ENCODE data around the gene RGS17. TPM values are rescaled to one million over a fixed set of nuclear protein-coding genes. Genes with fewer than 3 reads are reported as not detected.

RGS17 gene
- total and polyA plus RNA-seq, 2 of the 13 experiments (the other 11 are each of a cell fraction or from before 2014, with no cell fraction given): 0.04 TPM; not detected in 1

DNA sequence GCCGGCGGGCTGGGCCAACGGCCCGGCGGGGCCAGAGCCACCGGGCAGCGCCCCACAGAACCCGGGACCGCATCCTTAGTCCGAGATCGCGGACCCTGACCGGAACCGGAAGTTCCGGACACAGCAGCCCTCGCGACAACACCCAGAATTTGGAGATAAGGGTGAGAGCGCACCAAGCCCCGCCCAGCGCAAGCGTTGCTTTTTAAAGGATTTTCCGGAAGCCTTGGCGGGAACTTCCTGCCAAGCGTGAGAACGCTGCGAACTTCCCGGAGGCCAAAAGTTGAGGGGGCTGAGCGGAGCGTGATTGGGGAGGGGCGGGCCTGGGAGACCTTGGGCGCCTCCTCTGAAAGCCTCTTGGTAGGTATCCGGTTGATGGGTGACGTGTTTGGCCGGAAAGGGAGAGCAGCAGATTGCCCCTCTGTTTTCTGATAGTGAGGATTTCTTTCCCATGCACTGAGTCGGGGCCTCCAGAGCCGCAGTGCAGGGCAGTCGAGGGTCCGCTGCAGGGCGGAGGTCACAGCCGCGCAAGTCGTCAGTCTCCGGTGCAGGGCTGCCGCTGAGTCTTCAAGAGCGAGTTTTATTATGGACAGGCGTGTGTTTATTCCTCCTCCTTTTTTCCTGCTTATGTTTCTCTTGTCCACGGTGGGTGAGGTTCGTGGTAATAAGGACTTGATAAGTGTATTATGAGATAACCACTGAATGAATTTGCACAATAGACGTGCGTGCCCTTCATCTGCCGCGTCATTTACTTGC lies 128.3 kb downstream of the RGS17 start, which contains the start of gene MTRF1L (continued):
- TF ChIP-seq RAD21 (CRISPR knock-in tag; IDR thresholded peaks at IDR 0.05) (0 out of 2 replicates have a peak, but pooled peaks have one; percentile 25), ZNF670 (CRISPR knock-in tag; IDR thresholded peaks at IDR 0.05; ENCODE audit: borderline replicate concordance) (no peak; the same call in 1 of the 2 replicates), SIX4 (CRISPR knock-in tag; IDR thresholded peaks at IDR 0.05) (no peak), ZNF766 (CRISPR knock-in tag; IDR thresholded peaks at IDR 0.05; ENCODE audit: borderline replicate concordance) (peak; percentile 42; the same call in 1 of the 2 replicates), KLF15 (CRISPR knock-in tag; IDR thresholded peaks at IDR 0.05; ENCODE audit: borderline replicate concordance) (no peak), MEIS2 (CRISPR knock-in tag; IDR thresholded peaks at IDR 0.05) (peak; percentile 39; the same call in 1 of the 2 replicates), CCDC6 (CRISPR knock-in tag; IDR thresholded peaks at IDR 0.05) (peak; percentile 85; the same call in 1 of the 2 replicates), YY1 (IDR thresholded peaks at IDR 0.05; ENCODE audit: insufficient read depth, insufficient replicate concordance, low read depth, low read length) (no peak), SMAD1 (CRISPR knock-in tag; IDR thresholded peaks at IDR 0.05; ENCODE audit: borderline replicate concordance, low read depth) (peak; percentile 62; the same call in 1 of the 2 replicates), AFF4 (CRISPR knock-in tag; IDR thresholded peaks at IDR 0.05) (no peak), STAT6 (CRISPR knock-in tag; IDR thresholded peaks at IDR 0.05; ENCODE audit: borderline replicate concordance) (no peak; the same call in 1 of the 2 replicates), ZNF615 (CRISPR knock-in tag; IDR thresholded peaks at IDR 0.05; ENCODE audit: borderline replicate concordance) (no peak; the same call in 1 of the 2 replicates), ZNF674 (CRISPR knock-in tag; IDR thresholded peaks at IDR 0.05; ENCODE audit: low read depth) (no peak), ZNF24 (IDR thresholded peaks at IDR 0.05) (no peak), SNAPC2 (CRISPR knock-in tag; IDR thresholded peaks at IDR 0.05) (0 out of 2 replicates have a peak, but pooled peaks have one; percentile 33), ZNF205 (CRISPR knock-in tag; IDR thresholded peaks at IDR 0.05) (no peak), TOPORS (CRISPR knock-in tag; IDR thresholded peaks at IDR 0.05) (peak; percentile 38; the same call in 1 of the 2 replicates), IRF2 (CRISPR knock-in tag; IDR thresholded peaks at IDR 0.05) (peak; percentile 88; the same call in 1 of the 2 replicates)
- TF ChIP-seq, protein P1, sequence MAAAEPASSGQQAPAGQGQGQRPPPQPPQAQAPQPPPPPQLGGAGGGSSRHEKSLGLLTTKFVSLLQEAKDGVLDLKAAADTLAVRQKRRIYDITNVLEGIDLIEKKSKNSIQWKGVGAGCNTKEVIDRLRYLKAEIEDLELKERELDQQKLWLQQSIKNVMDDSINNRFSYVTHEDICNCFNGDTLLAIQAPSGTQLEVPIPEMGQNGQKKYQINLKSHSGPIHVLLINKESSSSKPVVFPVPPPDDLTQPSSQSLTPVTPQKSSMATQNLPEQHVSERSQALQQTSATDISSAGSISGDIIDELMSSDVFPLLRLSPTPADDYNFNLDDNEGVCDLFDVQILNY (CRISPR knock-in tag; conservative IDR thresholded peaks at IDR 0.05): peak; percentile 81
- TF ChIP-seq, protein P2, sequence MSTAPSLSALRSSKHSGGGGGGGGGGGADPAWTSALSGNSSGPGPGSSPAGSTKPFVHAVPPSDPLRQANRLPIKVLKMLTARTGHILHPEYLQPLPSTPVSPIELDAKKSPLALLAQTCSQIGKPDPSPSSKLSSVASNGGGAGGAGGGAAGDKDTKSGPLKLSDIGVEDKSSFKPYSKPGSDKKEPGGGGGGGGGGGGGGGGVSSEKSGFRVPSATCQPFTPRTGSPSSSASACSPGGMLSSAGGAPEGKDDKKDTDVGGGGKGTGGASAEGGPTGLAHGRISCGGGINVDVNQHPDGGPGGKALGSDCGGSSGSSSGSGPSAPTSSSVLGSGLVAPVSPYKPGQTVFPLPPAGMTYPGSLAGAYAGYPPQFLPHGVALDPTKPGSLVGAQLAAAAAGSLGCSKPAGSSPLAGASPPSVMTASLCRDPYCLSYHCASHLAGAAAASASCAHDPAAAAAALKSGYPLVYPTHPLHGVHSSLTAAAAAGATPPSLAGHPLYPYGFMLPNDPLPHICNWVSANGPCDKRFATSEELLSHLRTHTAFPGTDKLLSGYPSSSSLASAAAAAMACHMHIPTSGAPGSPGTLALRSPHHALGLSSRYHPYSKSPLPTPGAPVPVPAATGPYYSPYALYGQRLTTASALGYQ (CRISPR knock-in tag; IDR thresholded peaks at IDR 0.05): no peak; the same call in 1 of the 2 replicates
